ENCODE data around the gene MYO1D.

DNA sequence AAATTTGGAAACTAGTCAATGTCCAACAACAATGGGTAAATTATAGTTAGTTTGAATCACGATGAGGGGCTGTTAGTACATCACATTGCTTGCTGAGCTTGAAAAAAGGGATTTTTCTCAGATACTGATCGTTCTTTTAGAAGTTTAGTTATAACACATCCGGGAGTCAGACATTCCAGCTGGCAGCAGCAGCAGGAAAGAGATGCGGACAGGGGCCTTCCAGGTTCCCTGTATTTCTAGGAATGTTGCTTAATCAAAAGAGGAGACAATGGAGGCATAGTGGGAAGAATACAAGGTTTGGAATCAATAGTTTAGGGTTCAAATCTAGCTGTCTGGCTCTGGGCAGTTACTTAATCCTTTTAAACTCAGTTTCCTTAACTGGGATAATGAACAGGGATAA, 362.3 kb downstream of the MYO1D start:
- TF ChIP-seq, protein P1, sequence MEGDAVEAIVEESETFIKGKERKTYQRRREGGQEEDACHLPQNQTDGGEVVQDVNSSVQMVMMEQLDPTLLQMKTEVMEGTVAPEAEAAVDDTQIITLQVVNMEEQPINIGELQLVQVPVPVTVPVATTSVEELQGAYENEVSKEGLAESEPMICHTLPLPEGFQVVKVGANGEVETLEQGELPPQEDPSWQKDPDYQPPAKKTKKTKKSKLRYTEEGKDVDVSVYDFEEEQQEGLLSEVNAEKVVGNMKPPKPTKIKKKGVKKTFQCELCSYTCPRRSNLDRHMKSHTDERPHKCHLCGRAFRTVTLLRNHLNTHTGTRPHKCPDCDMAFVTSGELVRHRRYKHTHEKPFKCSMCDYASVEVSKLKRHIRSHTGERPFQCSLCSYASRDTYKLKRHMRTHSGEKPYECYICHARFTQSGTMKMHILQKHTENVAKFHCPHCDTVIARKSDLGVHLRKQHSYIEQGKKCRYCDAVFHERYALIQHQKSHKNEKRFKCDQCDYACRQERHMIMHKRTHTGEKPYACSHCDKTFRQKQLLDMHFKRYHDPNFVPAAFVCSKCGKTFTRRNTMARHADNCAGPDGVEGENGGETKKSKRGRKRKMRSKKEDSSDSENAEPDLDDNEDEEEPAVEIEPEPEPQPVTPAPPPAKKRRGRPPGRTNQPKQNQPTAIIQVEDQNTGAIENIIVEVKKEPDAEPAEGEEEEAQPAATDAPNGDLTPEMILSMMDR (IDR thresholded peaks at IDR 0.05; ENCODE audit: low read length) = no peak
- TF ChIP-seq EZH2 (optimal IDR thresholded peaks at IDR 0.05; ENCODE audit: low read depth, low read length) (no peak), EZH2phosphoT487 (IDR thresholded peaks at IDR 0.05; ENCODE audit: low read length) (no peak)

Measured in MM.1S (cell line).